Pancreas (tissue), 10 donors: ENCODE measurements around the gene CHMP1A. TPM values are rescaled to one million over a fixed set of nuclear protein-coding genes. Genes with fewer than 3 reads are reported as not detected.

Experiments used
- ATAC-seq, 4 donors: fragments of 200-7000 bp; cut with Tn5 transposase; one replicate each; pipeline versions ENCODE4 v1.8.0 to v1.9.1; 2020; ENCODE audit warnings: mild to moderate bottlenecking in 4 of 4, moderate library complexity in 4 of 4
- DNase-seq, 6 donors: peaks; one replicate each; pipeline ENCODE4 v3.0.0-alpha.2; 2020
- FAIRE-seq: peaks from 2 replicates; lab custom pipeline; 2012; peaks lifted over from hg19 to GRCh38; lab: Jason Lieb, UNC
- H3K27ac ChIP-seq, 4 donors: fragments of 200-600 bp; sonication (generic); 1 replicate in 3 of 4; 2 replicates in 1 of 4; pipeline versions ENCODE4 v1.5.0 to v1.8.0; 2020
- H3K27me3 ChIP-seq, 4 donors: fragments of 200-600 bp; one replicate each; pipeline ENCODE4 v1.8.0; 2021
- H3K36me3 ChIP-seq, 3 donors: fragments of 200-600 bp; sonication (generic) in 1 of 3; one replicate each; pipeline versions ENCODE4 v1.5.0 to v1.8.0; 2020 to 2021
- H3K4me1 ChIP-seq, 3 donors: fragments of 200-600 bp; one replicate each; pipeline ENCODE4 v1.8.0; 2021
- H3K4me3 ChIP-seq, 4 donors: fragments of 200-600 bp; sonication (generic) in 2 of 4; one replicate each; pipeline versions ENCODE4 v1.5.0 to v1.8.0; 2020 to 2021
- H3K9me3 ChIP-seq, 4 donors: fragments of 200-600 bp; one replicate each; pipeline ENCODE4 v1.8.0; 2021
- CTCF ChIP-seq, 4 donors: fragments of 200-600 bp; sonication (generic) in 3 of 4; IDR thresholded peaks; one replicate each; pipeline versions ENCODE4 v1.5.0 to v1.8.0; 2021; ENCODE audit warnings: antibody characterized with exemption in 4 of 4
- WGBS, 2 donors: extraction: QIAGEN DNeasy Blood & Tissue Kit; methylation state at CpG; one replicate each; pipeline ENCODE4 v1.1.7; 2013; 5-methylcytosine and 5-hydroxymethylcytosine counted together
- intact Hi-C, 3 donors: fragments of 100-400 bp; cut with DNase I; formaldehyde crosslinking; loops; one replicate each; pipeline versions ENCODE4 v1.11.1 to v1.14.2; 2022
- polyA plus RNA-seq, 2 donors: library from polyadenylated mRNA; stranded (reverse); fragments of 200-250 nt; gene quantifications; one replicate each; pipeline ENCODE4 v1.2.3, GENCODE V29; 2013
- total RNA-seq, 6 donors: library from RNA; stranded (reverse); fragmentation: NEBNext Ultra II Directional in 4 of 6; extraction: Animal tissue kit (Norgen Biotek cat#: 25700) in 4 of 6; gene quantifications; one replicate each; pipeline versions ENCODE4 v1.2.1 to v1.2.4, GENCODE V29; 2021 to 2023
- donor health status: healthy with polysubstance abuse.
- donor health status: DM: no; HTN: no; CAD: no; lungs with moderate emphysema.
- donor health status: DM: no; HTN: no; CAD: no.
- donor health status: control.
- donor health status: control.
- donor health status: Bipolar disorder and iron deficiency.
- donor health status: DM: yes; HTN: yes; CAD: no.
- donor health status: DM: no; HTN: no; CAD: no.
- donor health status: DM: no; HTN: no; CAD: no.
- donor health status: DM: yes; HTN: yes; CAD: no.

The CHMP1A gene
- total and polyA plus RNA-seq, 8 donors, result 27.6 to 71.4 (median 32.2) TPM

GRCh38 chr16:89633064-89633631 lies 24.4 kb downstream of the CHMP1A start:
- intact Hi-C loops, result no loop called here

GRCh38 chr16:89629827-89630610 lies 27.5 kb downstream of the CHMP1A start:
- WGBS, 2 donors, result 91 to 96% methylated on average over 14 to 17 of the region's 17 CpGs
- no peaks in the 10 kb centered on the region for H3K4me1 ChIP-seq
- no peaks in the 10 kb centered on the region for H3K36me3 ChIP-seq
- no peaks in the 10 kb centered on the region for H3K27me3 ChIP-seq
- H3K4me3 ChIP-seq, result no peak overlapping the region
- TF ChIP-seq CTCF (IDR thresholded peaks at IDR 0.05), result no peak
- no peak overlapping the region for H3K27ac ChIP-seq
- DNase-seq (peak in 1 of 6 donors; percentile 63), ATAC-seq (no peak), FAIRE-seq (no peak)
- intact Hi-C loops, result no loop called here
- H3K9me3 ChIP-seq, result no peaks in the 10 kb centered on the region

More at GRCh38 chr16:89633064-89633631, 24.4 kb downstream of the CHMP1A start:
- ATAC-seq (peak in 1 of 4 donors; percentile 7), DNase-seq (no peak), FAIRE-seq (no peak)
- Histone ChIP-seq H3K36me3 (no peaks in the 10 kb centered on the region), H3K4me3 (no peak overlapping the region), H3K27me3 (no peaks in the 10 kb centered on the region), H3K9me3 (no peaks in the 10 kb centered on the region), H3K4me1 (no peaks in the 10 kb centered on the region), H3K27ac (no peak overlapping the region)
- TF ChIP-seq CTCF (IDR thresholded peaks at IDR 0.05), result no peak
- 90 to 91% methylated on average over 18 to 19 of the region's 19 CpGs for WGBS, 2 donors

GRCh38 chr16:89624777-89625761 lies 32.4 kb downstream of the CHMP1A start:
- H3K27ac ChIP-seq, result no peak overlapping the region
- DNase-seq (no peak), ATAC-seq (peak in 1 of 4 donors; percentile 32), FAIRE-seq (no peak)
- no peak overlapping the region for H3K4me3 ChIP-seq
- no peaks in the 10 kb centered on the region for H3K9me3 ChIP-seq
- WGBS, 2 donors, result 47 to 58% methylated on average over 21 of the region's 21 CpGs
- H3K4me1 ChIP-seq, result no peaks in the 10 kb centered on the region
- H3K36me3 ChIP-seq, result no peaks in the 10 kb centered on the region
- TF ChIP-seq CTCF (IDR thresholded peaks at IDR 0.05), result no peak
- H3K27me3 ChIP-seq, result no peaks in the 10 kb centered on the region
- intact Hi-C loops, result no loop called here

- no peak for FAIRE-seq
- no peak overlapping the region for H3K4me3 ChIP-seq
- no peaks in the 10 kb centered on the region for H3K36me3 ChIP-seq
- peak in 1 of 6 donors; percentile 34 for DNase-seq
- peak in 1 of 4 donors; percentile 45 for ATAC-seq
- H3K27me3 ChIP-seq, result no peaks in the 10 kb centered on the region
- intact Hi-C loops, result no loop called here
- no peak for TF ChIP-seq CTCF (IDR thresholded peaks at IDR 0.05)
- no peaks in the 10 kb centered on the region for H3K9me3 ChIP-seq
- H3K4me1 ChIP-seq, result no peaks in the 10 kb centered on the region
- no peak overlapping the region for H3K27ac ChIP-seq
- WGBS, 2 donors, result 80 to 81% methylated on average over 28 of the region's 28 CpGs
Measured at GRCh38 chr16:89623511-89624261, 33.8 kb downstream of the CHMP1A start.
